NCI-H526 treated with DMSO at 0.1 percent for 48 hours (cell line): ENCODE data around the gene FAM217A.

ENCODE experiments used
- DNase-seq: peaks from one replicate; lab custom pipeline; 2025; lab: John Stamatoyannopoulos, UW

The FAM217A gene

DNA sequence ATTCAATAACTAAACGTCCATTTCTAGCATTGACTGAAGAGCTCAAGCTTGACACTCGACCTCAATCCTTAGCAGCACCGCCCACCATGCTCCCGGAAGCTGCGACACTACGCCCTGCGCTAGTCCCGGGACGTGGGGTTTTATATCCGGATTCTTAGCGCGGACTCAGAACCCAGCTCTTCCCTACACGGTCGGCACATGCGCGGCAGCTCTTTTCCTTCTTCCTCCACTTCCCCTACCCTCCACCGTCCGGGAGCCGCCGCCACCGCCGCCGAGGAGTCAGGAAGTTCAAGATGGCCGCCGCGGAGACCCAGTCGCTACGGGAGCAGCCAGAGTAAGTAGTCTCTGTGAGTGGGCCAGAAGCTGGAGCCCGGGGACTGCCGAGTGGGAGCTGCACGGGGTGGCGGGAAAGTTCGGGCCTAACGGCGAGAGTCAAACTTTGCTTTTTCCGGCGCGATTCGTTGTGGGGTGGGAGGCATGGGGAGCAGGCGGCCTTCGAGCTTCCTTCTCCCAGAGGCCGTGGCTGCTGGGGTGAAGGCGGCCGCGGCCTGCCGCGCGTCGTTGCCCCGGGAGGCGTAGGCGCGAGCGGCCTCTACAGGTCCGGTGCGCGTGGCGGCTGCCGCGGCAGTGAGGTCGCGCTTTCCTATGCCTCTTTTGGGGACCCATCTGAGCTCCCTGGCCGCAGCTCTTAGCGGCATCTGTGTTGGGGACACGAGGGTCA, 57.6 kb downstream of the FAM217A start:
- peak; percentile 95 for DNase-seq

DNA sequence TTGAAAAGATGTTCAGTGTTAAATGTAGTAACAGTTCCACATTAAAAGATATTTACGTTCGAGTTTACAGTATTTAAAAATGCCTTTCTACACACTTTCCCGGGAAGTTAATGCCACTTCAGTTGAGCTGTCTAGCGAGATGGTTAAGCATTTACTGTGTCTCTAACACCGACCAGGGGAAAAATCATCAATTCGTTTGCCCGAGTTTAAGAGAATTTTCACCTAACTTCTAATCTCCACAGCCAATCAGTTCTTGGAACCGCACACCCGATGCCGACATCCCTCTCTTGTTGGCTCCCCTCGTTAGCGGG, 58.2 kb downstream of the FAM217A start:
- DNase-seq: no peak

DNA sequence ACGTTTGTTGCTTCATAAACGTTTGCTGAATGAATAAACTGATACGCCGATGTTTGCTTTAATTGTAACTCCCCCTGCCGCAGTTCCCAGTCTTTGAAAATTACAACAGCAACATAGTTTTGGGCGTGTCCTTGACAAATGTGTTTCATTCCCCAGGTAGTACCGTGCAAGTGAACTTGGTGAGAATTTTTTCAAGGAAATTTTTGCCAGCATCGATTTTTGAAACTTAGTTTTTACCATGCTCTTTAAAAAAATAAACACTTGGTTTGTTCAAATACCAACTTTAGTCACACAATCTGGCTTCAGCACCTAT, 60.1 kb downstream of the FAM217A start:
- no peak for DNase-seq
